ENCODE data around the gene ZNF581.

DNA sequence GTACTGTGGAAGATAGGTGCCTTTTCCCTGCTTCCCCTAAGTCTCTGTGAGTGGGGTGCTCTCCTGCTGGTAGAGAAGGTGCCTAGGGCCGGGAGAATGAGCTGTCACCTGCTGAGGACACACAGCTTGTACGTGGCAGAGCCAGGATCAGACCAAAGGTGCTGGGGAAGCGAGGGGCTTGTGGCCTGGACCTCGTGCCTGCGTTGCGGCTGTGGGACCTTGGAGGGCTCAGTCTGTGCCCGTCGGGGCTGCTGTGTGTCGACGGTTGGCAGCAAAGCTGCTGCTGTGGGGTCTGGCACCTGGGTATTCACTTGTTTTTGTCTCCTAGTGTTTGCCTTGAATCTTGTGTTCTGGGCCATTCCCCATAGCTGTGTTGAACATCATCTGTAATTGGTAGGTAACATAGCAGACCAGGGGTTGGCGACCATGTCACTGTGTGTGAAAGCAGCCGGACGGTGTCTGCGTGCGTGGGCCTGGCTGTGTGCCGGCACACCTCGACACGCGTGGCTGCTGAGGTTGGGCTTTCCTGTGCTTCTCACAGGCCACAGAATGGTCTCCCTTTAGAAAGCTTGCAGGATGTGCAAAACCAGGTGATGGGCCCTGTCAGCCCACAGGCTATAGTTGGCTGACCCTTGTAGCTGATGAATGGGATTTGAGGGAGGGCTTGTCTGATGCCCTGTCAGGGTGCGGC, 20.5 kb downstream of the ZNF581 start:
- TF ChIP-seq, protein P1, sequence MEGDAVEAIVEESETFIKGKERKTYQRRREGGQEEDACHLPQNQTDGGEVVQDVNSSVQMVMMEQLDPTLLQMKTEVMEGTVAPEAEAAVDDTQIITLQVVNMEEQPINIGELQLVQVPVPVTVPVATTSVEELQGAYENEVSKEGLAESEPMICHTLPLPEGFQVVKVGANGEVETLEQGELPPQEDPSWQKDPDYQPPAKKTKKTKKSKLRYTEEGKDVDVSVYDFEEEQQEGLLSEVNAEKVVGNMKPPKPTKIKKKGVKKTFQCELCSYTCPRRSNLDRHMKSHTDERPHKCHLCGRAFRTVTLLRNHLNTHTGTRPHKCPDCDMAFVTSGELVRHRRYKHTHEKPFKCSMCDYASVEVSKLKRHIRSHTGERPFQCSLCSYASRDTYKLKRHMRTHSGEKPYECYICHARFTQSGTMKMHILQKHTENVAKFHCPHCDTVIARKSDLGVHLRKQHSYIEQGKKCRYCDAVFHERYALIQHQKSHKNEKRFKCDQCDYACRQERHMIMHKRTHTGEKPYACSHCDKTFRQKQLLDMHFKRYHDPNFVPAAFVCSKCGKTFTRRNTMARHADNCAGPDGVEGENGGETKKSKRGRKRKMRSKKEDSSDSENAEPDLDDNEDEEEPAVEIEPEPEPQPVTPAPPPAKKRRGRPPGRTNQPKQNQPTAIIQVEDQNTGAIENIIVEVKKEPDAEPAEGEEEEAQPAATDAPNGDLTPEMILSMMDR (IDR thresholded peaks at IDR 0.05; ENCODE audit: insufficient read depth, low read depth, low read length), result no peak
- TF ChIP-seq EZH2 (IDR thresholded peaks at IDR 0.05; ENCODE audit: insufficient read depth, low read length), result no peak
